Peyer's patch (tissue), 4 donors: ENCODE data around the gene TYRP1. TPM values are rescaled to one million over a fixed set of nuclear protein-coding genes. Genes with fewer than 3 reads are reported as not detected.

Source experiments
- DNase-seq, 3 donors: peaks; one replicate each; pipeline ENCODE4 v3.0.0-alpha.2; 2017 to 2019
- H3K27ac ChIP-seq, 4 donors: fragments of 200-600 bp; sonication (generic); one replicate each; pipeline ENCODE4 v1.5.1; 2016 to 2019
- H3K27me3 ChIP-seq, 2 donors: fragments of 200-600 bp; sonication (generic); one replicate each; pipeline ENCODE4 v1.5.1; 2019
- H3K36me3 ChIP-seq, 3 donors: fragments of 200-600 bp; sonication (generic); one replicate each; pipeline ENCODE4 v1.5.1; 2016 to 2019
- H3K4me1 ChIP-seq, 4 donors: fragments of 200-600 bp; sonication (generic); one replicate each; pipeline ENCODE4 v1.5.1; 2016 to 2019
- H3K4me3 ChIP-seq, 4 donors: fragments of 200-600 bp; sonication (generic); 1 replicate in 3 of 4; 2 replicates in 1 of 4; pipeline ENCODE4 v1.5.1; 2016 to 2019; ENCODE audit warnings: mild to moderate bottlenecking in 1 of 4
- H3K9me3 ChIP-seq, 4 donors: fragments of 200-600 bp; sonication (generic); one replicate each; pipeline ENCODE4 v1.5.1; 2016 to 2019; ENCODE audit warnings: mild to moderate bottlenecking in 1 of 4
- CTCF ChIP-seq, 6 experiments: fragments of 450-650 bp in 4 of 6; fragments of 200-600 bp in 2 of 6; sonication (generic) in 1 of 6; IDR thresholded peaks; one replicate each; pipeline ENCODE4 v1.5.1; 2017 to 2019; ENCODE audit warnings: antibody characterized with exemption in 6 of 6, mild to moderate bottlenecking in 3 of 6, moderate library complexity in 1 of 6
- POLR2A ChIP-seq, 2 donors: fragments of 450-650 bp; IDR thresholded peaks; one replicate each; pipeline ENCODE4 v1.5.1; 2017; ENCODE audit warnings: antibody characterized with exemption in 2 of 2, mild to moderate bottlenecking in 2 of 2, moderate library complexity in 2 of 2
- total RNA-seq, 4 donors: library from RNA; depleted of rRNA; stranded (reverse); fragments of >200 nt; gene quantifications; one replicate each; pipeline ENCODE4 v1.1.0, GENCODE V29; 2016

The TYRP1 gene, protein sequence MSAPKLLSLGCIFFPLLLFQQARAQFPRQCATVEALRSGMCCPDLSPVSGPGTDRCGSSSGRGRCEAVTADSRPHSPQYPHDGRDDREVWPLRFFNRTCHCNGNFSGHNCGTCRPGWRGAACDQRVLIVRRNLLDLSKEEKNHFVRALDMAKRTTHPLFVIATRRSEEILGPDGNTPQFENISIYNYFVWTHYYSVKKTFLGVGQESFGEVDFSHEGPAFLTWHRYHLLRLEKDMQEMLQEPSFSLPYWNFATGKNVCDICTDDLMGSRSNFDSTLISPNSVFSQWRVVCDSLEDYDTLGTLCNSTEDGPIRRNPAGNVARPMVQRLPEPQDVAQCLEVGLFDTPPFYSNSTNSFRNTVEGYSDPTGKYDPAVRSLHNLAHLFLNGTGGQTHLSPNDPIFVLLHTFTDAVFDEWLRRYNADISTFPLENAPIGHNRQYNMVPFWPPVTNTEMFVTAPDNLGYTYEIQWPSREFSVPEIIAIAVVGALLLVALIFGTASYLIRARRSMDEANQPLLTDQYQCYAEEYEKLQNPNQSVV
- 1 to 10 TPM in 1 of 4 donors, under 1 TPM in 2, not detected in 1; 0.70 to 2.5 (median 0.80) TPM for total RNA-seq

GRCh38 chr9:12693141-12693540 lies at the start of gene TYRP1:
TYRP1 (plus strand) TSS chr9:12693385; CDS start chr9:12693997, 612 bp downstream.
- H3K27me3 ChIP-seq = no peaks in the 10 kb centered on the region
- TF ChIP-seq CTCF (IDR thresholded peaks at IDR 0.05) = no peak
- no peak for TF ChIP-seq POLR2A (IDR thresholded peaks at IDR 0.05)
- H3K36me3 ChIP-seq = no peaks in the 10 kb centered on the region
- no peak within 1 kb of the TSS for H3K4me3 ChIP-seq
- H3K4me1 ChIP-seq = no peaks in the 10 kb centered on the region
- H3K27ac ChIP-seq = no peak within 1 kb of the TSS
- H3K9me3 ChIP-seq = no peaks in the 10 kb centered on the region
- no peak for DNase-seq

GRCh38 chr9:12643686-12644085 lies 49.5 kb upstream of the TYRP1 start:
- no peak overlapping the region for H3K27ac ChIP-seq
- H3K36me3 ChIP-seq = no peaks in the 10 kb centered on the region
- H3K4me3 ChIP-seq = no peak overlapping the region
- H3K4me1 ChIP-seq = no peaks in the 10 kb centered on the region
- H3K27me3 ChIP-seq = no peaks in the 10 kb centered on the region
- H3K9me3 ChIP-seq = no peaks in the 10 kb centered on the region
- TF ChIP-seq CTCF (IDR thresholded peaks at IDR 0.05) = no peak
- DNase-seq = no peak

DNA sequence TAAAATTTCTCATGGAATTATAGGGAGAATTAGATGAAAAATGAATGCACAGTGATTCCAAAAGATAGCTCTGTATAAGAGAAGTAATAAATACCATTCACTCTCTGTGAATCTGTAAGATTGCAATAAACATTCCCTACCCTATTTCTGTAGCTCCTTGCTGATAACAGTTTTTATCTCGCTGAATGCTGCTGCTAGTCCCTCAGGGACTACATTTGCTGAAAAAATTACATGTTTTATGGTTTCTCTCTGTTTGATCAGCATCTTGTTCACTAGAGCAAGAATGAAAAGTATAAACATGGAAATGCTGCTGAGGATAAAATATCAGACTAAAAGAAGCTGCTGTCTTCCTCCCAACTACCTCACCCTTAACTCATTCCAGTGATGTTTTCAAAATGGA lies 44.3 kb upstream of the TYRP1 start:
- no peak overlapping the region for H3K4me3 ChIP-seq
- H3K9me3 ChIP-seq = no peaks in the 10 kb centered on the region

DNA sequence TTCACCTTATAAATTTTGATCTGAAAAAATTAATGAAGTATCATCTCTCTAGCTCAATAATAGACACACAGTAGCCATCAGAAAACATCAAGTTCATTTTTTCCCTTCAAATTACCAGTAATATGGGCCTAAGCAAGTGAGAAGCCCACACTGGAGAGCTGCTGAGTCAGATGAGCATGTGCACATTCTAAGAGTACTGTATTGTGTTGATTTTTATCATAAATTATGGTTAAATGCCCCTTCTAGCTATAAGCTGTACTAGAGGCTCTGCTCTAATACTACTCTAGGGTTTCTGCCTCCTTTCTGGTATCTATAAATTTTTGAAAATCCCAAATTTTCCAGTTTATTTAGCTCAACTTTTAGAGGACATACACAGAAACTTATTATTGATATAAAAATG lies 42.1 kb upstream of the TYRP1 start:
- no peak for TF ChIP-seq POLR2A (IDR thresholded peaks at IDR 0.05)
- TF ChIP-seq CTCF (IDR thresholded peaks at IDR 0.05) = no peak
- Histone ChIP-seq H3K27me3 (no peaks in the 10 kb centered on the region), H3K27ac (no peak overlapping the region), H3K4me3 (no peak overlapping the region), H3K4me1 (no peaks in the 10 kb centered on the region), H3K36me3 (no peaks in the 10 kb centered on the region), H3K9me3 (no peaks in the 10 kb centered on the region)
- DNase-seq = no peak

More for the DNA sequence above, 44.3 kb upstream of the TYRP1 start:
- Histone ChIP-seq H3K36me3 (no peaks in the 10 kb centered on the region), H3K27ac (no peak overlapping the region), H3K4me1 (no peaks in the 10 kb centered on the region), H3K27me3 (no peaks in the 10 kb centered on the region)
- no peak for DNase-seq
- TF ChIP-seq POLR2A (IDR thresholded peaks at IDR 0.05) (no peak), CTCF (IDR thresholded peaks at IDR 0.05) (no peak)

DNA sequence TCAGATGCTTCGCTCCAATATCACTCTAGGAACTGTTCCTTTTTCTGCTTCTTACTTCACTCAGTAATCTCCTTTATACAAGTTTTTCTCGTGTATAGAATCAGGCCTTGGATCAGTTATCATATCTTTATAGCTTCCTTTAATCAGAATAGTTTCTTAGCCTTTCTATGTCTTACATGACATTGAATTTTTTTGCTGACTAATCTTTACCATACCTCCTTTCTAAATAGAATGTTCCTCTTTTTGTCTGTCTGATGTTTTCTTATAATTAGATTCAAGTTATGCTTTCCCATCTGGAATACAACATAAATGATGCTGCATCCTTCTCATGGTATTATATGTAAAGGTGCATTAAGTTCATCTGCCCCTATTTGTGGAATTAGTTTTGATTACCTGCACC lies 40.2 kb upstream of the TYRP1 start:
- Histone ChIP-seq H3K27ac (no peak overlapping the region), H3K4me1 (no peaks in the 10 kb centered on the region), H3K27me3 (no peaks in the 10 kb centered on the region), H3K9me3 (no peaks in the 10 kb centered on the region), H3K36me3 (no peaks in the 10 kb centered on the region), H3K4me3 (no peak overlapping the region)
- DNase-seq = no peak
- TF ChIP-seq POLR2A (IDR thresholded peaks at IDR 0.05) (no peak), CTCF (IDR thresholded peaks at IDR 0.05) (no peak)
